PFSK-1 (cell line): ENCODE data around the gene OVOL1.

Experiments
- FOXP2 ChIP-seq: optimal IDR thresholded peaks from 2 replicates; pipeline ENCODE3; 2011; ENCODE audit warnings: borderline replicate concordance, control low read depth, inconsistent platforms; ENCODE audit not compliant: insufficient read depth; ENCODE audit errors: extremely low read length, extremely low read depth
- POLR2AphosphoS5 ChIP-seq: IDR thresholded peaks from 2 replicates; pipeline ENCODE4 v1.6.1; 2012; ENCODE audit warnings: low read depth, mild to moderate bottlenecking, control low read depth, low read length, moderate library complexity
- SIN3A ChIP-seq: IDR thresholded peaks from 2 replicates; pipeline ENCODE4 v1.6.1; 2012; ENCODE audit warnings: mild to moderate bottlenecking, low read length, moderate library complexity, borderline replicate concordance; ENCODE audit not compliant: insufficient read depth
- TAF1 ChIP-seq: IDR thresholded peaks from 2 replicates; pipeline ENCODE4 v1.6.1; 2012; ENCODE audit warnings: low read length, control low read depth, borderline replicate concordance; ENCODE audit not compliant: insufficient read depth
- TF ChIP-seq, protein P1 (sequence below), 2 experiments: IDR thresholded peaks; 2 replicates each; pipeline versions ENCODE4 v1.6.1 to v1.8.0; 2011 to 2012; ENCODE audit warnings: low read depth in 2 of 2, low read length in 2 of 2, control low read depth in 1 of 2, inconsistent platforms in 1 of 2, mild to moderate bottlenecking in 1 of 2, moderate library complexity in 1 of 2; ENCODE audit not compliant: insufficient read depth in 1 of 2

The OVOL1 gene

DNA sequence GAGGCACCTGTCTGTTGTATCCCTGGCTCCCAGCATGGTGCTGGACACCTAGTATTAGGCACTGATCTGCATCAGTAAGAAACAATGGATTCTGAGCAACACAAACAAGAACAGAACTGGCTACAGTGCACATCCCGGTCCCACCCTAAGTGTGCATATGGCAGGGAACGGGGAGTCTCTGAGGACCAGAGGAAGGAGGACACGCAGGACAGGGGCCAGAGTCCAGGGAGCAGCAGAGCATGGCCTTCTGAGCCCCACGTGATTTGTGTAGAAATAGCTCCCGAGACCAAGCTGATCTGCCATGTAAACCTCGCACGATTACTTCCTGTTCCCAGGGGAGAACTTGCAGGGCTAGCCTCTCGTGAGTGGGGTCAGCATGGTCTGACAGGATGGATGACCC, 34.2 kb downstream of the OVOL1 start:
- TF ChIP-seq FOXP2 = no peak
- TF ChIP-seq POLR2AphosphoS5 = no peak
- TF ChIP-seq, protein P1, sequence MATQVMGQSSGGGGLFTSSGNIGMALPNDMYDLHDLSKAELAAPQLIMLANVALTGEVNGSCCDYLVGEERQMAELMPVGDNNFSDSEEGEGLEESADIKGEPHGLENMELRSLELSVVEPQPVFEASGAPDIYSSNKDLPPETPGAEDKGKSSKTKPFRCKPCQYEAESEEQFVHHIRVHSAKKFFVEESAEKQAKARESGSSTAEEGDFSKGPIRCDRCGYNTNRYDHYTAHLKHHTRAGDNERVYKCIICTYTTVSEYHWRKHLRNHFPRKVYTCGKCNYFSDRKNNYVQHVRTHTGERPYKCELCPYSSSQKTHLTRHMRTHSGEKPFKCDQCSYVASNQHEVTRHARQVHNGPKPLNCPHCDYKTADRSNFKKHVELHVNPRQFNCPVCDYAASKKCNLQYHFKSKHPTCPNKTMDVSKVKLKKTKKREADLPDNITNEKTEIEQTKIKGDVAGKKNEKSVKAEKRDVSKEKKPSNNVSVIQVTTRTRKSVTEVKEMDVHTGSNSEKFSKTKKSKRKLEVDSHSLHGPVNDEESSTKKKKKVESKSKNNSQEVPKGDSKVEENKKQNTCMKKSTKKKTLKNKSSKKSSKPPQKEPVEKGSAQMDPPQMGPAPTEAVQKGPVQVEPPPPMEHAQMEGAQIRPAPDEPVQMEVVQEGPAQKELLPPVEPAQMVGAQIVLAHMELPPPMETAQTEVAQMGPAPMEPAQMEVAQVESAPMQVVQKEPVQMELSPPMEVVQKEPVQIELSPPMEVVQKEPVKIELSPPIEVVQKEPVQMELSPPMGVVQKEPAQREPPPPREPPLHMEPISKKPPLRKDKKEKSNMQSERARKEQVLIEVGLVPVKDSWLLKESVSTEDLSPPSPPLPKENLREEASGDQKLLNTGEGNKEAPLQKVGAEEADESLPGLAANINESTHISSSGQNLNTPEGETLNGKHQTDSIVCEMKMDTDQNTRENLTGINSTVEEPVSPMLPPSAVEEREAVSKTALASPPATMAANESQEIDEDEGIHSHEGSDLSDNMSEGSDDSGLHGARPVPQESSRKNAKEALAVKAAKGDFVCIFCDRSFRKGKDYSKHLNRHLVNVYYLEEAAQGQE (IDR thresholded peaks at IDR 0.05; ENCODE audit: insufficient read depth in 1 of 2, low read depth in 2 of 2, low read length in 2 of 2) = no peak
- TF ChIP-seq TAF1 = no peak
- no peak for TF ChIP-seq SIN3A

DNA sequence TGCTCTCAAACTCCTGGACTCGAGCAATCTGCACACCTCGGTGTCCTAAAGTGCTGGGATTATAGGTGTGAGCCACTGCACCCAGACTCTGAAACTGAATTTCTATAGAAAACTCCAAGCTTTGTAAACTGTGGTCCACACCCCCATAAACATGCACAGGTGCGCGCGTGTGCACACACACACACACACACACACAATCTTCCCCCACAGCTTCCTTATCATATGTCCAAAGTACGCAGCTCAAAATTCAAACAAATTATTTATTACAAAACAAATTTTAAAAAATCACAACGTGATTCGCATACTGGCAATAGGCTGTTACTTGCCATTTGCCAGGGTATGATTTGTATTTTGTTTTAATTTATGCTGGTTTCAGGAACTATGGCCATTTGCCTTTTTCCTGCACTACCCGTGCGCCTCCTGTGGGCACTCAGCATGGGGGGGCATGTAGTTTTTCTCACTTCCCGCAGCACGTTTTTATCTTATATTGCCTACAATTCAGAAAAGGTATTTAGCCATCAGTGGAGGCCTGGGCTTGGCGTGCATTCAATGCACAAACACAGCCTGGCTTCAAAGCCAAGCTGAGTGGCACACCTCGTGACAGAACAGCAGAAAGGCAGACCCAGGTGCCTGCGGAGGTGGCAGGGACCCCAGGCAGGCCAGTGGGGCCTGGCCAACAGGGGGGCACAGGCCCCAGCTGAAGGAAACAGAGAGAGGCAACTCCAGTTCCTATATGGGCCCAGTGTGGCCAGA, 36.1 kb downstream of the OVOL1 start:
- TF ChIP-seq TAF1 (no peak), SIN3A (no peak), POLR2AphosphoS5 (no peak)
- TF ChIP-seq, protein P1 (IDR thresholded peaks at IDR 0.05; ENCODE audit: insufficient read depth in 1 of 2, low read depth in 2 of 2, low read length in 2 of 2) = no peak

DNA sequence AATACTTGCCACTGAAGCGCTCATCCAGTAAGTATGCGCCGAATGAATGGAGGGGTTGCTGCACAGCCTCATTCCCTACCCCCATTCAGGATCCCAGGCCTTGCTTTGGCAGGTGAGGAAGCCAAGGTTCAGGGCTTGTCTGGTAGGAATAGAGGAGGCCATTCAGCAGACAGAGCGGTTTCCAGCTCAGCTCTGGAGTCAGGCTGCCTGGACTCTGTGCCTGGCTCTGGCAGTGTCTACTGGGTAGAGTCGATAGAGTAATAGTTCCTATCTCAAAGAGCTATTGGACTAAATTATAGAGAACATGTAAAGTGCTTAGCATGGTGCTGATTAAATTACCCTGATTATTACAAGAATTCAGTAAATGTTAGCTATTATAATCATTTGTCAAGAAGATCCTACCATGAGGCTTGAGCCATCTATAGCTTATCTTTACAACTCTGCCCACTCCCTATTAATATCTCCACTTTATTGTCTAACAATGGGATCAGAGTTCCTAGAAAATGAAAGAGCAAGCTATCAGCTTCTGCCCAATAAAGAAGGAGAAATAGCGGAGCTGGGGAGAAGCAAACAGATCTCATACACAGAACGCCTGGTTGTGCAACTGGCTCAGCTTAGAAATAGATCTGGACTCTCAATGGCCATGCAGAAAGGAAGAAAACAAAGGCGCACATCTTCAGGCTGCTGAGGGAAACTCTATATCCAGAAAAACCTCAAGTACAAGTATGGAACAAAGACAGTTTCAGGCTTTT, 40.3 kb downstream of the OVOL1 start:
- no peak for TF ChIP-seq SIN3A

DNA sequence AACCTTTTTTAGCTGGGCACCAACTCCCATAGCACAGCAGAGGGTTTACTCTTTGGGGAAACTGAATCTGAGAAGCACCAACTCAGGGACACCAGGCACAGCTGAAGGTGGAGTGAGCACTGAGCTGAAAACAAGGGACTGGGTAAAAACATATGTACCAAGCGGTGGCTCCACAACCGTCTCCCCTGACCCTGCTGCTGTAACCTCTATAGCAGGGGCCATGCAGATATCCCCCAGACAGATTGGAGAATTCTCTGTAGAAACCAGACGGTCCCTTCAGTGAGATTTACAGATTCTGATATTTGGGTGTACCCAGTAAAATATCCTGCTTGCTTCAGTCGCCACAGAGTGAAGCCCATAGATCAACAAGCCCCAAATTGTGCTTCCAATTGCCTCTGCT, 42.6 kb downstream of the OVOL1 start:
- TF ChIP-seq FOXP2 (no peak), SIN3A (no peak), TAF1 (no peak), POLR2AphosphoS5 (no peak)
- TF ChIP-seq, protein P1 (IDR thresholded peaks at IDR 0.05; ENCODE audit: insufficient read depth in 1 of 2, low read depth in 2 of 2, low read length in 2 of 2) = no peak

DNA sequence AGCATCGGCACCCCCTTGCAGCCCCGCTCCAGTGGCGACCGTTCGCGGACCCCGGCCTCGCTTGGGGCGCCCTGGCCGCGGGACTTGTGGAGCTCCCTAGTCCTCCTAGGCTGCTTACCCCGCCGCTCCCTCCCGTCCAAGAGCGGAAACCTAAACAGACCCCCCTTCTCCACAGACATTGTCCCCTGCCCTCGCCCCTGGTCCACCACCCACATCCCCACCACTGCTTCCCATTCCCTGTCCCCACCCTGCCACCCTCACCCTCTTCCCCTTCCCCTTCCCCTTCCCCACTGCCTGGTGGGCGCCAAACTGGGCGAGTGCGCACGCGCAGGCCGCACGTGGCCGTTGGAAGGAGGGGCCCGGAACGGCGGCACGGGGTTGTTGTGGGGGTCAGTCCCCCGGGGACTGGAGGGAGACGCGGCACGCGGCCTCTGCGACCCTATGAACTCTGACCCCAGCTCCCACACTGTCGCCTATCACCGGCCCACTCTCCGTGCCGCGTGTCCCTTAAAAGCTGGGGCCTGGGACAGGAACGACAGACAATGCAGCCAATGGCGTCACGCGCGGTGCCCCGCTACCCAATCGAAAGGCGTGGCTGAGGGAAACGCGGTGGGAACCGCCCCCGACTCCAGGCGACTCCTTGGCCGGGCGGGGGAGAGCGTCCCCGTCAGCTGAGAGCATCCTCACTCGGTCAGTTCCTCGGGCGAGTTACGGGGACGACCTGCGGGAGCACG, 46.6 kb downstream of the OVOL1 start, which contains the start of gene SNX32:
TSS of gene SNX32 (plus strand) at position 667 of the 734 bp plus-strand sequence. CDS start 103 bp downstream, outside the sequence.
- TF ChIP-seq, protein P1 (IDR thresholded peaks at IDR 0.05; ENCODE audit: insufficient read depth in 1 of 2, low read depth in 2 of 2, low read length in 2 of 2) = no peak
- no peak for TF ChIP-seq TAF1
- no peak for TF ChIP-seq SIN3A
- TF ChIP-seq POLR2AphosphoS5 = no peak
- no peak for TF ChIP-seq FOXP2
